22Rv1 (cell line): ENCODE data around the gene FAM241B.

Source experiments
- ZFX ChIP-seq: fragments of 450-650 bp; IDR thresholded peaks from 2 replicates; pipeline ENCODE4 v1.6.1; 2017; ENCODE audit warnings: antibody characterized with exemption, borderline replicate concordance
- TF ChIP-seq, protein P1 (sequence below): fragments of 450-650 bp; IDR thresholded peaks from 2 replicates; pipeline ENCODE4 v1.5.1; 2017; ENCODE audit warnings: mild to moderate bottlenecking

DNA sequence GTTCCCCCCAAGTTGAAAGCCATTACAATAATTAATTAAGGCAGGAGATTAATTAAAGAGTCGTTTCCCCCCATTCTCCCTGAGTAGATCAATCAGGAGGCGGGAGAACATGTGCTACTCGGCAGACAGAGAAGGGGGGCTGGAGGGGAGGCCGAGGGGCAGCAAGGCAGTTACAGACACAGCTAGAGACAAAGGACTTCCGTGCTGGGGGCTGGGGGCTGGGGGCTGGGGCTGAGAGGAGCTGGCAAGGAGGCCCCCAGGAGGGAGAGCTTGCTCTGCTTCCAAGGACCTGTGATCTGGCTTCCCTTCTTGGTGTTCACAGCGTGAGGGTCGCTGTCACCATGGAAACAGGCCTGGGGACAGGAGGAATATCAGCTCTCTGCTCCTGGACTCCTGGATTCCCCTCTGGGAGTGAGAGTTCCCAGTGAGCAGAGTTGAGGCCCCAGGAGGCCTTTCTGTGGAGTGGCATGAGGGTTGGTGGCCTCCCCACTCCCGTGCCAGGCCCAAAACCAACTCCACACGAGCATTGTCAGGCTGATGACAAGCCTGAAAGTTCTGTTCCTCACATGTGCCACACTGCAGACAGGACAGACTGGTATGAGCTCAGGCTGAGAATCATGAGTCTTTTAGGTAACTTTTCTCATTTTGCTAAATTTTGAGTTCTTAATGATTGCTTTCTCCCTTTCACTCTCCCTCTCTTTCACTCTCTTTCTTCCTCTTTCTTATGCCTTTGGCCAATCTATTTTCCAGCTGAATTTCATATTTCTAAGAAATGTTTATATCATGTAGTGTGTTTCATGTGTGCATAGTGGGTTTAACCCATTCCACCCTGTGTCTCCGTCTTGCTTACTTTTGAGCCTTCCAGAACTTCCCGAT, 16.4 kb downstream of the FAM241B start:
- TF ChIP-seq, protein P1, sequence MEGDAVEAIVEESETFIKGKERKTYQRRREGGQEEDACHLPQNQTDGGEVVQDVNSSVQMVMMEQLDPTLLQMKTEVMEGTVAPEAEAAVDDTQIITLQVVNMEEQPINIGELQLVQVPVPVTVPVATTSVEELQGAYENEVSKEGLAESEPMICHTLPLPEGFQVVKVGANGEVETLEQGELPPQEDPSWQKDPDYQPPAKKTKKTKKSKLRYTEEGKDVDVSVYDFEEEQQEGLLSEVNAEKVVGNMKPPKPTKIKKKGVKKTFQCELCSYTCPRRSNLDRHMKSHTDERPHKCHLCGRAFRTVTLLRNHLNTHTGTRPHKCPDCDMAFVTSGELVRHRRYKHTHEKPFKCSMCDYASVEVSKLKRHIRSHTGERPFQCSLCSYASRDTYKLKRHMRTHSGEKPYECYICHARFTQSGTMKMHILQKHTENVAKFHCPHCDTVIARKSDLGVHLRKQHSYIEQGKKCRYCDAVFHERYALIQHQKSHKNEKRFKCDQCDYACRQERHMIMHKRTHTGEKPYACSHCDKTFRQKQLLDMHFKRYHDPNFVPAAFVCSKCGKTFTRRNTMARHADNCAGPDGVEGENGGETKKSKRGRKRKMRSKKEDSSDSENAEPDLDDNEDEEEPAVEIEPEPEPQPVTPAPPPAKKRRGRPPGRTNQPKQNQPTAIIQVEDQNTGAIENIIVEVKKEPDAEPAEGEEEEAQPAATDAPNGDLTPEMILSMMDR, result no peak
- TF ChIP-seq ZFX, result no peak
